Peyer's patch (tissue), 4 donors: ENCODE measurements around the gene ICE1.

Source experiments
- POLR2A ChIP-seq, 2 donors: fragments of 450-650 bp; IDR thresholded peaks; one replicate each; pipeline ENCODE4 v1.5.1; 2017; ENCODE audit warnings: antibody characterized with exemption in 2 of 2, mild to moderate bottlenecking in 2 of 2, moderate library complexity in 2 of 2
- TF ChIP-seq, protein P1 (sequence below), 6 experiments: fragments of 450-650 bp in 4 of 6; fragments of 200-600 bp in 2 of 6; sonication (generic) in 1 of 6; IDR thresholded peaks; one replicate each; pipeline ENCODE4 v1.5.1; 2017 to 2019; ENCODE audit warnings: antibody characterized with exemption in 6 of 6, mild to moderate bottlenecking in 3 of 6, moderate library complexity in 1 of 6

- TF ChIP-seq, protein P1, sequence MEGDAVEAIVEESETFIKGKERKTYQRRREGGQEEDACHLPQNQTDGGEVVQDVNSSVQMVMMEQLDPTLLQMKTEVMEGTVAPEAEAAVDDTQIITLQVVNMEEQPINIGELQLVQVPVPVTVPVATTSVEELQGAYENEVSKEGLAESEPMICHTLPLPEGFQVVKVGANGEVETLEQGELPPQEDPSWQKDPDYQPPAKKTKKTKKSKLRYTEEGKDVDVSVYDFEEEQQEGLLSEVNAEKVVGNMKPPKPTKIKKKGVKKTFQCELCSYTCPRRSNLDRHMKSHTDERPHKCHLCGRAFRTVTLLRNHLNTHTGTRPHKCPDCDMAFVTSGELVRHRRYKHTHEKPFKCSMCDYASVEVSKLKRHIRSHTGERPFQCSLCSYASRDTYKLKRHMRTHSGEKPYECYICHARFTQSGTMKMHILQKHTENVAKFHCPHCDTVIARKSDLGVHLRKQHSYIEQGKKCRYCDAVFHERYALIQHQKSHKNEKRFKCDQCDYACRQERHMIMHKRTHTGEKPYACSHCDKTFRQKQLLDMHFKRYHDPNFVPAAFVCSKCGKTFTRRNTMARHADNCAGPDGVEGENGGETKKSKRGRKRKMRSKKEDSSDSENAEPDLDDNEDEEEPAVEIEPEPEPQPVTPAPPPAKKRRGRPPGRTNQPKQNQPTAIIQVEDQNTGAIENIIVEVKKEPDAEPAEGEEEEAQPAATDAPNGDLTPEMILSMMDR (IDR thresholded peaks at IDR 0.05), result no peak
- TF ChIP-seq POLR2A (IDR thresholded peaks at IDR 0.05), result no peak
Measured at GRCh38 chr5:5480481-5481111, 58.1 kb downstream of the ICE1 start.
